Effector memory CD8-positive, alpha-beta T cell (primary cell): ENCODE data around the gene SLC16A13.

Experiments
- ATAC-seq: fragments of 150-1000 bp; cut with Tn5 transposase; replicated peaks from 2 replicates; pipeline ENCODE4 v1.10.0; 2021; ENCODE audit warnings: mild to moderate bottlenecking, moderate library complexity
- DNase-seq, 3 experiments: peaks; one replicate each; pipeline ENCODE4 v3.0.0; 2021
- H3K27ac Mint-ChIP-seq, 2 donors: one replicate each; pipeline ENCODE4 v1.8.0; 2022; ENCODE audit warnings: mild to moderate bottlenecking in 2 of 2, mixed read lengths in 2 of 2, moderate library complexity in 2 of 2
- H3K27me3 Mint-ChIP-seq, 2 donors: one replicate each; pipeline ENCODE4 v1.8.0; 2022; ENCODE audit warnings: mixed read lengths in 2 of 2
- H3K36me3 Mint-ChIP-seq: one replicate; pipeline ENCODE4 v1.8.0; 2022; ENCODE audit warnings: mild to moderate bottlenecking, moderate library complexity, mixed read lengths; ENCODE audit not compliant: insufficient read depth
- H3K4me1 Mint-ChIP-seq, 2 donors: one replicate each; pipeline ENCODE4 v1.8.0; 2022; ENCODE audit warnings: low read depth in 2 of 2, mixed read lengths in 2 of 2
- H3K4me3 Mint-ChIP-seq, 2 donors: one replicate each; pipeline ENCODE4 v1.8.0; 2022; ENCODE audit warnings: mild to moderate bottlenecking in 2 of 2, mixed read lengths in 2 of 2, moderate library complexity in 2 of 2
- H3K9me3 Mint-ChIP-seq, 2 donors: one replicate each; pipeline ENCODE4 v1.8.0; 2022; ENCODE audit warnings: mixed read lengths in 2 of 2

The SLC16A13 gene

GRCh38 chr17:7026471-7027115, 9.2 kb upstream of the SLC16A13 start:
- Mint-ChIP-seq H3K27me3 (no peaks in the 10 kb centered on the region), H3K4me3 (no peak overlapping the region), H3K4me1 (peaks cover 41 to 51% of the 10 kb centered on the region in 2 donors), H3K27ac (no peak overlapping the region), H3K9me3 (no peaks in the 10 kb centered on the region), H3K36me3 (peaks cover 18% of the 10 kb centered on the region)
- DNase-seq (no peak), ATAC-seq (no peak)

GRCh38 chr17:7027335-7027734, 8.5 kb upstream of the SLC16A13 start:
- Mint-ChIP-seq H3K27me3 (no peaks in the 10 kb centered on the region), H3K4me1 (peaks cover 39 to 45% of the 10 kb centered on the region in 2 donors), H3K4me3 (no peak overlapping the region)

GRCh38 chr17:7029096-7029495, 6.7 kb upstream of the SLC16A13 start:
- Mint-ChIP-seq H3K9me3 (no peaks in the 10 kb centered on the region), H3K4me1 (peaks cover 35 to 39% of the 10 kb centered on the region in 2 donors), H3K4me3 (peak overlapping the region in 1 of 2 donors; percentile 46), H3K36me3 (peaks cover 6% of the 10 kb centered on the region), H3K27ac (peak overlapping the region in 1 of 2 donors; percentile 71), H3K27me3 (no peaks in the 10 kb centered on the region)
- DNase-seq: no peak
- ATAC-seq: no peak

More at GRCh38 chr17:7027335-7027734, 8.5 kb upstream of the SLC16A13 start:
- ATAC-seq (no peak), DNase-seq (no peak)
- no peaks in the 10 kb centered on the region for H3K9me3 Mint-ChIP-seq
- no peak overlapping the region for H3K27ac Mint-ChIP-seq
- H3K36me3 Mint-ChIP-seq: peaks cover 15% of the 10 kb centered on the region

- Mint-ChIP-seq H3K4me3 (peak overlapping the region; percentile 52 to 60), H3K27me3 (no peaks in the 10 kb centered on the region), H3K27ac (peak overlapping the region; percentile 69 to 71), H3K4me1 (peaks cover 38% of the 10 kb centered on the region in 2 donors), H3K9me3 (no peaks in the 10 kb centered on the region), H3K36me3 (peaks cover 6% of the 10 kb centered on the region)
- ATAC-seq (peak; percentile 64), DNase-seq (no peak)
Observed at GRCh38 chr17:7029659-7030058, 6.2 kb upstream of the SLC16A13 start.

GRCh38 chr17:7034955-7035590, 742 bp upstream of the SLC16A13 start:
- Mint-ChIP-seq H3K4me3 (peak overlapping the region; percentile 91 to 92), H3K27ac (peak overlapping the region; percentile 97 to 98), H3K9me3 (no peaks in the 10 kb centered on the region), H3K27me3 (no peaks in the 10 kb centered on the region), H3K36me3 (peaks cover 17% of the 10 kb centered on the region), H3K4me1 (peaks cover 52 to 55% of the 10 kb centered on the region in 2 donors)
- DNase-seq (no peak), ATAC-seq (peak; percentile 57)

GRCh38 chr17:7038025-7038862, 2.4 kb downstream of the SLC16A13 start:
- Mint-ChIP-seq H3K27me3 (no peaks in the 10 kb centered on the region), H3K4me1 (peaks cover 39 to 53% of the 10 kb centered on the region in 2 donors), H3K9me3 (no peaks in the 10 kb centered on the region), H3K4me3 (peak overlapping the region in 1 of 2 donors; percentile 40), H3K36me3 (peaks cover 28% of the 10 kb centered on the region), H3K27ac (peak overlapping the region in 1 of 2 donors; percentile 63)
- ATAC-seq (no peak), DNase-seq (no peak)

GRCh38 chr17:7039832-7040231, 4.0 kb downstream of the SLC16A13 start:
- Mint-ChIP-seq H3K4me1 (peaks cover 33 to 48% of the 10 kb centered on the region in 2 donors), H3K9me3 (no peaks in the 10 kb centered on the region), H3K4me3 (peak overlapping the region in 1 of 2 donors; percentile 37), H3K27me3 (no peaks in the 10 kb centered on the region), H3K36me3 (peaks cover 28% of the 10 kb centered on the region), H3K27ac (peak overlapping the region in 1 of 2 donors; percentile 81)
- no peak for ATAC-seq
- no peak for DNase-seq

- H3K36me3 Mint-ChIP-seq: peaks cover 27% of the 10 kb centered on the region
- peak overlapping the region; percentile 82 to 83 for H3K4me3 Mint-ChIP-seq
- peak overlapping the region; percentile 88 to 96 for H3K27ac Mint-ChIP-seq
- H3K4me1 Mint-ChIP-seq: peaks cover 27 to 40% of the 10 kb centered on the region in 2 donors
- DNase-seq: peak; percentile 22 to 46 (median 23)
- no peaks in the 10 kb centered on the region for H3K9me3 Mint-ChIP-seq
- ATAC-seq: peak; percentile 47
- H3K27me3 Mint-ChIP-seq: no peaks in the 10 kb centered on the region
Observed at GRCh38 chr17:7041607-7042500, 6.0 kb downstream of the SLC16A13 start.

- Mint-ChIP-seq H3K9me3 (no peaks in the 10 kb centered on the region), H3K36me3 (peaks cover 27% of the 10 kb centered on the region), H3K27ac (peak overlapping the region; percentile 88 to 96), H3K4me3 (peak overlapping the region; percentile 82 to 83), H3K27me3 (no peaks in the 10 kb centered on the region), H3K4me1 (peaks cover 26 to 44% of the 10 kb centered on the region in 2 donors)
- ATAC-seq (peak; percentile 43), DNase-seq (peak; percentile 25 to 49 (median 33))
Observed at GRCh38 chr17:7042501-7043181, 6.8 kb downstream of the SLC16A13 start.

- Mint-ChIP-seq H3K27me3 (no peaks in the 10 kb centered on the region), H3K4me1 (peaks cover 26 to 45% of the 10 kb centered on the region in 2 donors), H3K36me3 (peaks cover 27% of the 10 kb centered on the region), H3K4me3 (peak overlapping the region; percentile 82 to 83), H3K27ac (peak overlapping the region; percentile 88 to 96), H3K9me3 (no peaks in the 10 kb centered on the region)
- no peak for ATAC-seq
- no peak for DNase-seq
Observed at GRCh38 chr17:7043182-7043496, 7.3 kb downstream of the SLC16A13 start.

GRCh38 chr17:7043497-7044198, 7.8 kb downstream of the SLC16A13 start, which contains the start of gene SLC16A11:
TSS of gene SLC16A11 (minus strand) at chr17:7044092. CDS start at chr17:7043513, 579 bp downstream.
- no peaks in the 10 kb centered on the region for H3K9me3 Mint-ChIP-seq
- DNase-seq: peak in 2 of 3 experiments; percentile 7 to 11
- no peak for ATAC-seq
- no peaks in the 10 kb centered on the region for H3K27me3 Mint-ChIP-seq
- H3K27ac Mint-ChIP-seq: peak within 1 kb of the TSS; percentile 88 to 96
- H3K36me3 Mint-ChIP-seq: peaks cover 28% of the 10 kb centered on the region
- H3K4me3 Mint-ChIP-seq: peak within 1 kb of the TSS; percentile 82 to 83
- H3K4me1 Mint-ChIP-seq: peaks cover 22 to 40% of the 10 kb centered on the region in 2 donors
